KG1 (cell line): Measurements from ENCODE around the gene TNXB.
"Not testable (repeated sequence)": the region's sequence is repeated elsewhere in the genome, so short reads cannot be mapped to it uniquely, and the experiment has no call there.

Experiments used
- DNase-seq: peaks from one replicate; lab custom pipeline; 2025; lab: John Stamatoyannopoulos, UW

Gene TNXB

GRCh38 chr6:32004864-32005537 lies 104.1 kb downstream of the TNXB start:
- DNase-seq = not testable (repeated sequence)

- not testable (repeated sequence) for DNase-seq
Observed at GRCh38 chr6:32004393-32004792, 104.7 kb downstream of the TNXB start.

GRCh38 chr6:32003301-32003700 lies 105.8 kb downstream of the TNXB start:
- not testable (repeated sequence) for DNase-seq

GRCh38 chr6:32002546-32003268 lies 106.4 kb downstream of the TNXB start:
- DNase-seq = not testable (repeated sequence)

GRCh38 chr6:31996385-31996784 lies 112.8 kb downstream of the TNXB start:
- DNase-seq = not testable (repeated sequence)

GRCh38 chr6:31994421-31994820 lies 114.7 kb downstream of the TNXB start:
- not testable (repeated sequence) for DNase-seq
